ENCODE data around the gene ENGASE. TPM values are rescaled to one million over a fixed set of nuclear protein-coding genes. Genes with fewer than 3 reads are reported as not detected.

ENGASE gene
- polyA plus RNA-seq, 1 of the 3 experiments (the other 2 are of a cell fraction): 30.1 TPM

- TF ChIP-seq GABPA (IDR thresholded peaks at IDR 0.05; ENCODE audit: low read depth) (no peak), SIN3A (IDR thresholded peaks at IDR 0.05; ENCODE audit: borderline replicate concordance, low read depth, low read length) (no peak)
Observed at GRCh38 chr17:79039171-79039570, 35.5 kb upstream of the ENGASE start (continued).

GRCh38 chr17:79039886-79040285 is 34.7 kb upstream of the ENGASE start:
- H3K4me3 ChIP-seq (ENCODE audit: low read depth in 2 of 2, low read length in 1 of 2): no peak overlapping the region
- H2AFZ ChIP-seq (ENCODE audit: low read depth): no peak overlapping the region
- no peaks in the 10 kb centered on the region for H3K36me3 ChIP-seq (replicated peaks in 1 of 2; ENCODE audit: control insufficient read depth in 1 of 2, insufficient read depth in 2 of 2, low read length in 1 of 2)
- H3K79me2 ChIP-seq (ENCODE audit: insufficient read depth): no peaks in the 10 kb centered on the region
- 86% methylated on average over 6 of the region's 6 CpGs for WGBS (ENCODE audit: low lambda C conversion rate)
- no peaks in the 10 kb centered on the region for H3K27me3 ChIP-seq (ENCODE audit: insufficient read depth)
- no peaks in the 10 kb centered on the region for H4K20me1 ChIP-seq (ENCODE audit: insufficient read depth)
- no peaks in the 10 kb centered on the region for H3K9me3 ChIP-seq
- no peak for TF ChIP-seq TEAD4 (IDR thresholded peaks at IDR 0.05; ENCODE audit: borderline replicate concordance, insufficient read depth)
- no peak for TF ChIP-seq RAD21 (IDR thresholded peaks at IDR 0.05; ENCODE audit: low read length)
- no peak for TF ChIP-seq TCF12 (IDR thresholded peaks at IDR 0.05)
- TF ChIP-seq USF1 (IDR thresholded peaks at IDR 0.05; ENCODE audit: borderline replicate concordance, low read depth): no peak
- no peak for TF ChIP-seq EZH2phosphoT487 (IDR thresholded peaks at IDR 0.05; ENCODE audit: borderline replicate concordance, low read depth)
- no peak overlapping the region for H3K9ac ChIP-seq
- peaks cover 0 to 10% of the 10 kb centered on the region in 2 experiments; a peak in 3 of 4 replicates for H3K4me1 ChIP-seq (ENCODE audit: control insufficient read depth in 1 of 2, insufficient read depth in 2 of 2, low read depth in 1 of 2, low read length in 1 of 2)
- DNase-seq: no peak
- no peaks in the 10 kb centered on the region for H3K9me2 ChIP-seq
- no peak overlapping the region for H3K27ac ChIP-seq (ENCODE audit: low read depth in 2 of 2, low read length in 1 of 2)
- POLR2A ChIA-PET: no interaction called here
- CTCF ChIA-PET: interaction anchor here (1.0 to 7.9 kb wide), 7 partner anchors 10 to 352 kb away, joined by 3 to 191 read pairs (median 29); partner anchors contain the start of gene C1QTNF1
- H3K4me2 ChIP-seq: no peak overlapping the region
- H3F3A ChIP-seq (replicated peaks; ENCODE audit: insufficient read depth): peaks cover 19% of the 10 kb centered on the region

- Histone ChIP-seq H3K27me3 (ENCODE audit: insufficient read depth) (no peaks in the 10 kb centered on the region), H3K4me3 (ENCODE audit: low read depth in 2 of 2, low read length in 1 of 2) (no peak overlapping the region), H3K79me2 (ENCODE audit: insufficient read depth) (no peaks in the 10 kb centered on the region), H3F3A (replicated peaks; ENCODE audit: insufficient read depth) (peaks cover 19% of the 10 kb centered on the region), H3K9me3 (no peaks in the 10 kb centered on the region), H3K36me3 (replicated peaks in 1 of 2; ENCODE audit: control insufficient read depth in 1 of 2, insufficient read depth in 2 of 2, low read length in 1 of 2) (no peaks in the 10 kb centered on the region), H3K9ac (no peak overlapping the region), H3K9me2 (no peaks in the 10 kb centered on the region), H4K20me1 (ENCODE audit: insufficient read depth) (no peaks in the 10 kb centered on the region), H2AFZ (ENCODE audit: low read depth) (no peak overlapping the region), H3K4me1 (ENCODE audit: control insufficient read depth in 1 of 2, insufficient read depth in 2 of 2, low read depth in 1 of 2, low read length in 1 of 2) (peaks cover 6 to 8% of the 10 kb centered on the region in 2 experiments), H3K4me2 (no peak overlapping the region), H3K27ac (ENCODE audit: low read depth in 2 of 2, low read length in 1 of 2) (no peak overlapping the region)
- POLR2A ChIA-PET: no interaction called here
- CTCF ChIA-PET: interaction anchor here (0.5 to 7.9 kb wide), 25 partner anchors 12 to 361 kb away, joined by 3 to 191 read pairs (median 7); partner anchors contain the start of genes C1QTNF1 and LGALS3BP
- WGBS (ENCODE audit: low lambda C conversion rate): 95% methylated on average over 13 of the region's 13 CpGs
- no peak for DNase-seq
- TF ChIP-seq NFIC (IDR thresholded peaks at IDR 0.05; ENCODE audit: borderline replicate concordance) (no peak), MAX (IDR thresholded peaks at IDR 0.05; ENCODE audit: low read depth) (no peak), REST (IDR thresholded peaks at IDR 0.05; ENCODE audit: low read depth, low read length) (no peak), PBX3 (IDR thresholded peaks at IDR 0.05) (no peak), TCF12 (IDR thresholded peaks at IDR 0.05) (no peak), NRF1 (IDR thresholded peaks at IDR 0.05; ENCODE audit: low read depth, low read length) (no peak), CHD2 (IDR thresholded peaks at IDR 0.05; ENCODE audit: low read length, partially characterized antibody) (no peak), JUND (IDR thresholded peaks at IDR 0.05) (no peak), TEAD4 (IDR thresholded peaks at IDR 0.05; ENCODE audit: borderline replicate concordance, insufficient read depth) (no peak), USF1 (IDR thresholded peaks at IDR 0.05; ENCODE audit: borderline replicate concordance, low read depth) (no peak), RCOR1 (IDR thresholded peaks at IDR 0.05; ENCODE audit: low read length) (no peak), FOSL2 (IDR thresholded peaks at IDR 0.05; ENCODE audit: borderline replicate concordance, low read depth) (no peak), ELF1 (IDR thresholded peaks at IDR 0.05) (no peak), EZH2phosphoT487 (IDR thresholded peaks at IDR 0.05; ENCODE audit: borderline replicate concordance, low read depth) (no peak), GATA2 (CRISPR knock-in tag; IDR thresholded peaks at IDR 0.05) (no peak), RAD21 (IDR thresholded peaks at IDR 0.05; ENCODE audit: low read length) (no peak), FOXJ3 (CRISPR knock-in tag; IDR thresholded peaks at IDR 0.05) (no peak)
Observed at GRCh38 chr17:79041041-79041570, 33.5 kb upstream of the ENGASE start.
